NCI-H2107 (cell line): Measurements from ENCODE around the gene NR3C2.
"Not testable (repeated sequence)": the region's sequence is repeated elsewhere in the genome, so short reads cannot be mapped to it uniquely, and the experiment has no call there.

ENCODE experiments used
- DNase-seq: peaks from one replicate; lab custom pipeline; 2025; lab: John Stamatoyannopoulos, UW

Gene NR3C2

GRCh38 chr4:148367756-148368155 lies 74.5 kb downstream of the NR3C2 start:
- no peak for DNase-seq

- no peak for DNase-seq
These were observed 76.0 kb downstream of the NR3C2 start for GRCh38 chr4:148366251-148366650.

GRCh38 chr4:148364525-148364924 lies 77.7 kb downstream of the NR3C2 start:
- no peak for DNase-seq

- DNase-seq, result no peak
These were observed 82.4 kb downstream of the NR3C2 start for GRCh38 chr4:148359769-148360168.

GRCh38 chr4:148355442-148356123 lies 86.6 kb downstream of the NR3C2 start:
- DNase-seq, result no peak

GRCh38 chr4:148354186-148354585 lies 88.0 kb downstream of the NR3C2 start:
- DNase-seq, result no peak

GRCh38 chr4:148353571-148353970 lies 88.6 kb downstream of the NR3C2 start:
- no peak for DNase-seq

- DNase-seq, result no peak
These were observed 93.1 kb downstream of the NR3C2 start for GRCh38 chr4:148349153-148349552.

GRCh38 chr4:148346657-148347056 lies 95.6 kb downstream of the NR3C2 start:
- no peak for DNase-seq

- DNase-seq, result no peak
These were observed 96.7 kb downstream of the NR3C2 start for GRCh38 chr4:148345509-148345908.

- no peak for DNase-seq
These were observed 97.3 kb downstream of the NR3C2 start for GRCh38 chr4:148344941-148345340.

- DNase-seq, result no peak
These were observed 97.9 kb downstream of the NR3C2 start for GRCh38 chr4:148344352-148344751.

GRCh38 chr4:148341980-148342800 lies 100.0 kb downstream of the NR3C2 start:
- DNase-seq, result no peak

GRCh38 chr4:148335133-148335532 lies 107.1 kb downstream of the NR3C2 start:
- no peak for DNase-seq

- no peak for DNase-seq
These were observed 108.9 kb downstream of the NR3C2 start for GRCh38 chr4:148333265-148333664.

- no peak for DNase-seq
These were observed 109.7 kb downstream of the NR3C2 start for GRCh38 chr4:148332486-148332885.

GRCh38 chr4:148330724-148331123 lies 111.5 kb downstream of the NR3C2 start:
- no peak for DNase-seq

- no peak for DNase-seq
These were observed 112.1 kb downstream of the NR3C2 start for GRCh38 chr4:148330161-148330560.

GRCh38 chr4:148329751-148330150 lies 112.5 kb downstream of the NR3C2 start:
- no peak for DNase-seq

- DNase-seq, result no peak
These were observed 114.5 kb downstream of the NR3C2 start for GRCh38 chr4:148327683-148328082.

- DNase-seq, result not testable (repeated sequence)
These were observed 118.9 kb downstream of the NR3C2 start for GRCh38 chr4:148323316-148323715.

- DNase-seq, result no peak
These were observed 127.2 kb downstream of the NR3C2 start for GRCh38 chr4:148315049-148315448.

- DNase-seq, result no peak
These were observed 129.2 kb downstream of the NR3C2 start for GRCh38 chr4:148312956-148313490.
